Fibroblast of lung (primary cell): ENCODE results near the gene PHACTR2.

Source experiments
- EZH2 ChIP-seq: IDR thresholded peaks from 2 replicates; pipeline ENCODE4 v1.5.1; 2012; ENCODE audit warnings: low read length, control low read depth, mild to moderate bottlenecking; ENCODE audit errors: missing control alignments
- TF ChIP-seq, protein P1 (sequence below), 2 donors: IDR thresholded peaks in 1 of 2; conservative IDR thresholded peaks in 1 of 2; 1 replicate in 1 of 2; 2 replicates in 1 of 2; pipeline ENCODE4 v1.5.1; 2011 to 2012; ENCODE audit warnings: low read length in 2 of 2, control low read depth in 1 of 2, inconsistent platforms in 1 of 2, low read depth in 1 of 2, mild to moderate bottlenecking in 1 of 2

GRCh38 chr6:143844006-143844405, 166.2 kb downstream of the PHACTR2 start:
- TF ChIP-seq, protein P1, sequence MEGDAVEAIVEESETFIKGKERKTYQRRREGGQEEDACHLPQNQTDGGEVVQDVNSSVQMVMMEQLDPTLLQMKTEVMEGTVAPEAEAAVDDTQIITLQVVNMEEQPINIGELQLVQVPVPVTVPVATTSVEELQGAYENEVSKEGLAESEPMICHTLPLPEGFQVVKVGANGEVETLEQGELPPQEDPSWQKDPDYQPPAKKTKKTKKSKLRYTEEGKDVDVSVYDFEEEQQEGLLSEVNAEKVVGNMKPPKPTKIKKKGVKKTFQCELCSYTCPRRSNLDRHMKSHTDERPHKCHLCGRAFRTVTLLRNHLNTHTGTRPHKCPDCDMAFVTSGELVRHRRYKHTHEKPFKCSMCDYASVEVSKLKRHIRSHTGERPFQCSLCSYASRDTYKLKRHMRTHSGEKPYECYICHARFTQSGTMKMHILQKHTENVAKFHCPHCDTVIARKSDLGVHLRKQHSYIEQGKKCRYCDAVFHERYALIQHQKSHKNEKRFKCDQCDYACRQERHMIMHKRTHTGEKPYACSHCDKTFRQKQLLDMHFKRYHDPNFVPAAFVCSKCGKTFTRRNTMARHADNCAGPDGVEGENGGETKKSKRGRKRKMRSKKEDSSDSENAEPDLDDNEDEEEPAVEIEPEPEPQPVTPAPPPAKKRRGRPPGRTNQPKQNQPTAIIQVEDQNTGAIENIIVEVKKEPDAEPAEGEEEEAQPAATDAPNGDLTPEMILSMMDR (conservative IDR thresholded peaks at IDR 0.05 in 1 of 2, IDR thresholded peaks at IDR 0.05 in 1 of 2; ENCODE audit: low read depth in 1 of 2, low read length in 2 of 2) = no peak
- TF ChIP-seq EZH2 = no peak
